ENCODE results near the gene POLR1E. TPM values are rescaled to one million over a fixed set of nuclear protein-coding genes. Genes with fewer than 3 reads are reported as not detected.

POLR1E gene
- total RNA-seq, 1 experiment from 2014 or later: 60.9 TPM

- RAD21 ChIA-PET (ENCODE audit: low non-redundant PET in 1 of 2, low total read pairs in 2 of 2, uncharacterized antibody in 2 of 2, unreplicated experiment in 2 of 2): no interaction called here
- intact Hi-C loops (cut with micrococcal nuclease): loop anchor here (5.0 to 10.0 kb wide), 5 partner anchors 98 to 908 kb away; partner anchors contain the start of gene ALDH1B1
- H3K9me3 ChIP-seq (ENCODE audit: control insufficient read depth in 1 of 2, insufficient read depth in 1 of 2, low read depth in 1 of 2, low read length in 2 of 2): no peaks in the 10 kb centered on the region
- H3K79me2 ChIP-seq (ENCODE audit: insufficient read depth, low read length): peaks cover 58% of the 10 kb centered on the region
- peaks cover 4% of the 10 kb centered on the region; the same call in 1 of the 2 replicates for H4K20me1 ChIP-seq (ENCODE audit: insufficient read depth)
- H3K4me2 ChIP-seq (ENCODE audit: low read length): peak overlapping the region; percentile 100
- H3K36me3 ChIP-seq (ENCODE audit: control insufficient read depth in 1 of 2, insufficient read depth in 2 of 2, low read length in 2 of 2): peaks cover 14 to 39% of the 10 kb centered on the region in 2 experiments; a peak in 3 of 4 replicates
- CTCF ChIA-PET: no interaction called here
- H3K9ac ChIP-seq (ENCODE audit: low read length): peak overlapping the region; percentile 96
- POLR2A ChIA-PET: interaction anchor here (1.2 to 1.4 kb wide), 2 partner anchors 9 to 22 kb away, joined by 3 to 5 read pairs; partner anchors contain the start of gene ZBTB5
- TF ChIP-seq, protein P1, sequence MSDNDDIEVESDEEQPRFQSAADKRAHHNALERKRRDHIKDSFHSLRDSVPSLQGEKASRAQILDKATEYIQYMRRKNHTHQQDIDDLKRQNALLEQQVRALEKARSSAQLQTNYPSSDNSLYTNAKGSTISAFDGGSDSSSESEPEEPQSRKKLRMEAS (IDR thresholded peaks at IDR 0.05): no peak
- TF ChIP-seq JUND (IDR thresholded peaks at IDR 0.05) (no peak), TCF7L2 (IDR thresholded peaks at IDR 0.05; ENCODE audit: borderline replicate concordance, extremely low read depth, insufficient read depth, insufficient read length) (no peak), SP1 (IDR thresholded peaks at IDR 0.05; ENCODE audit: low read depth) (no peak), EZH2 (IDR thresholded peaks at IDR 0.05) (no peak), SIN3A (IDR thresholded peaks at IDR 0.05; ENCODE audit: low read depth) (no peak), YY1 (IDR thresholded peaks at IDR 0.05; ENCODE audit: extremely low read depth, insufficient replicate concordance, low read depth, low read length) (no peak), POLR2AphosphoS5 (IDR thresholded peaks at IDR 0.05; ENCODE audit: low read depth, low read length) (no peak), ZNF274 (IDR thresholded peaks at IDR 0.05; ENCODE audit: low read depth, low read length) (no peak), FOSL1 (IDR thresholded peaks at IDR 0.05; ENCODE audit: low read depth) (no peak), CEBPB (IDR thresholded peaks at IDR 0.05; ENCODE audit: low read depth) (no peak), EGR1 (IDR thresholded peaks at IDR 0.05; ENCODE audit: low read depth) (no peak), ZFX (IDR thresholded peaks at IDR 0.05) (no peak), ELF1 (IDR thresholded peaks at IDR 0.05; ENCODE audit: borderline replicate concordance, low read depth) (no peak), CBX3 (IDR thresholded peaks at IDR 0.05; ENCODE audit: low read depth) (no peak), EZH2phosphoT487 (IDR thresholded peaks at IDR 0.05; ENCODE audit: borderline replicate concordance) (no peak), RAD21 (IDR thresholded peaks at IDR 0.05; ENCODE audit: low read depth) (no peak), POLR2A (IDR thresholded peaks at IDR 0.05; ENCODE audit: borderline replicate concordance, extremely low read depth, insufficient read depth, insufficient read length) (no peak), REST (IDR thresholded peaks at IDR 0.05; ENCODE audit: low read depth) (no peak)
- TF ChIP-seq, protein P2, sequence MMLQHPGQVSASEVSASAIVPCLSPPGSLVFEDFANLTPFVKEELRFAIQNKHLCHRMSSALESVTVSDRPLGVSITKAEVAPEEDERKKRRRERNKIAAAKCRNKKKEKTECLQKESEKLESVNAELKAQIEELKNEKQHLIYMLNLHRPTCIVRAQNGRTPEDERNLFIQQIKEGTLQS (IDR thresholded peaks at IDR 0.05): no peak
- peak overlapping the region; percentile 92 to 100 for H3K4me3 ChIP-seq (replicated peaks in 1 of 2; ENCODE audit: low read depth in 1 of 2, low read length in 2 of 2)
- ATAC-seq: no peak
- DNase-seq (ENCODE audit: low read depth, low spot score): no peak
- no peaks in the 10 kb centered on the region for H3K27me3 ChIP-seq (ENCODE audit: insufficient read depth, low read length)
- no peaks in the 10 kb centered on the region for H3K9me2 ChIP-seq (ENCODE audit: insufficient read depth)
- no peak overlapping the region for H2AFZ ChIP-seq (ENCODE audit: low read depth, low read length, poor library complexity, severe bottlenecking)
- H3K4me1 ChIP-seq (ENCODE audit: control insufficient read depth in 1 of 2, insufficient read depth in 2 of 2, low read length in 2 of 2): peaks cover 7 to 32% of the 10 kb centered on the region in 2 experiments
- BruUV-seq (replicated peaks): TSS peak; percentile 46
- peak overlapping the region; percentile 63 for H3K27ac ChIP-seq (ENCODE audit: low read depth, low read length)
These were observed 1.1 kb downstream of the POLR1E start for GRCh38 chr9:37486616-37487548.
